Measurements from ENCODE around the gene PDE4D.

The PDE4D gene

DNA sequence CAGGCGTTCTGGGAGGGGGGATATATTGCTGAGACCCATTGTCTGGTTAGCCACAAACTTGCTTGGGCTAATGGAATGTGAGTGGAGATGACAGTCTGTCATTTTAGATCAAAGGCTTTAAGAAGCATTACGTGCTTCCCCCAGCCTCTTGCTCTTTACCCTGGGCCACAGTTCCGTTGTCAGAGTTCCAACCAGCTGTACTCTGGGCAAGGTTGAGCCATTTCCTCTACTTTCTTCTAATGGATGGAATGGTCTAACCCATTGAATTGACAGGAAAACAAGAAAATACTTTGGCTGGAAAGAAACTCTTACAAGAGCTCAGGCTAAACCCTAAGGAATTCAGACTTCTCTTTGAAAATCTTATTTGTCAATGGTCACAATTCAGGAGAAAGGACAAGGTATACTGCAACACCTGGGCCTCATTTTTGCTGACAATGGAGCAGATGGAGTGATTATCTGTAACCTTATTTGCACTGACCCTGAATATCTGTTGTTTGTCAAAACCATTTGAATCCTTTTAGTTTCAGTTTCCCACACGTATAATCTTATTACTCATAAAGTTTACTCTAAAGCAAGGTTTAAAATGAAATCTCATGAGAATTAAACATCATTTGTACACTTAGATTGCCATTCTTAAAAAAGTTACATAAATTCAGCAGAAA is 231.4 kb downstream of the PDE4D start:
- in situ Hi-C loops (cut with MboI; ENCODE audit: low sequenced_read_pairs) = no loop called here

DNA sequence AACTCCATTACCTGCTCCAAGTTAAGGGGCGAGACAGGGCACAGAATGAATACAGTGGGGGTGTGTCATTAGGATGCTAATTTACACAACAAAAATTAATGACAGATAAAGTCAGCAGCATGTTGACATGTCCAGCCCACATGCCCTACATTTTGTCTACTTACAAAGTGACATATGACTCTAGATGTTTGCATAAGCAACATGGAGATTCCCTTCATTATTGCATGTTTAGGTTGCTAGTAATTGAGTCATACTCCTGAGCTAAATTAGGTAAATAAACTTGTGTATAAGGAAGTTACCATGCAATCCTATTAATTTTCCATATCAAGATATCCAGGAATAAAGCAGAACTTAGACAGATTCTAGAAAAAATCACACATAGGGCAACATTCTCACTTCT is 232.2 kb downstream of the PDE4D start:
- in situ Hi-C loops (cut with MboI; ENCODE audit: low sequenced_read_pairs) = no loop called here

DNA sequence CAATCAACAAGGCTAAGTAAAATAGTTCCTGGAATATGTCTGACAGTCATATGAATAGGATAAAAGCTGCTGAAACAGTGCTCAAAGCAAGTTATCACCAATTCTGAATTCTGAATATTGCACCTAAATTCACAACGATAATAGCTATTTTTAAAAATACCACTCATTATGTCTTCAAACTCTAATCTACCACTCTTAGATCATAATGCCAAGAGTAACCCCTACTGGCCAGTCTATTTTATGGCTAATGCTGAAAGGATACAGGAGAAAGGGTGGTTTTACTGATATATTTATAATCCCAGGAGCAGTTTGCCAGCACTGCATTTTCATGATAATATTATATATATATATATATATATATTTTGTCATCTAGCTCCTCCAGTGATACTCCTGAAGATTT is 232.8 kb downstream of the PDE4D start:
- in situ Hi-C loops (cut with MboI; ENCODE audit: low sequenced_read_pairs) = no loop called here

DNA sequence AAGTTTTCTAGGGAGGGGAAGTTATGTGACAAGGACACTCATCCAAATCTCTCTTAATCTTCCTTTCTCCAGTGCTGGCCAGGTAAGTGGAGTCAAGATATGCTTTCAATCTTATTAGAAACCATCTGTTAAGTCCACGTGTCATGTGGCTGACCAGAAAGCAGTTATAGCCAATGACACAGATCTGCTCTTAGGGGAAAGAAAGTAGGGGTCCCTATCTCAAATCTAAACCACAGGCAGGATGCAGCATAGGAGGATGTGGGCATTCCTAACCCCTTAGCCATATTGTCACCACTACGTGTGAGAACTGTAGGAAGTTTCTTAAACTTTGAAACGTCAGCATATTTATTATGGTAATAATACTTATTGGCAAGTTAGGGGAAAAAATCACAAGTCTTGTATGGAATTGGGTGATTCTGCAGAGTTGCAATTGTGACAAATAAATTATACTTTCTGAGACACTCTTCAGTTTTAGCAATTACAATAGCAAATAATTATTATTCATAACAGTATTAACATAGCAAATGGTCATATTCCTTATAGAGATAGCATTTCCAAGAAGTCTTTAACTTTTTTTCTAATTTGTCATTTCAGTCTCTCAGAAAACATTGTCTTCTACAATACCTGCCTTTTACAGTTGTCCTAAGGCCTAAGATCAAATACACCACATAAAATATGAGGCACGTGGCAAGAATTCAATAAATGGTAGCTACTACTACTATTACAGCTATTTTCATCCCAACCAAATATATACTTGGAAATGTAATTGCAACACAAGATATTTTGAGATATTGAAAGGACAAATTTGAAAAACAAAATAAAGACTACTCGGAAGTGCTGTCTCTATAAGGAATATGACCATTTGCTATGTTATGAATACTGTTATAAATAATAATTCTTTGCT is 236.9 kb downstream of the PDE4D start:
- in situ Hi-C loops (cut with MboI; ENCODE audit: low sequenced_read_pairs) = no loop called here

DNA sequence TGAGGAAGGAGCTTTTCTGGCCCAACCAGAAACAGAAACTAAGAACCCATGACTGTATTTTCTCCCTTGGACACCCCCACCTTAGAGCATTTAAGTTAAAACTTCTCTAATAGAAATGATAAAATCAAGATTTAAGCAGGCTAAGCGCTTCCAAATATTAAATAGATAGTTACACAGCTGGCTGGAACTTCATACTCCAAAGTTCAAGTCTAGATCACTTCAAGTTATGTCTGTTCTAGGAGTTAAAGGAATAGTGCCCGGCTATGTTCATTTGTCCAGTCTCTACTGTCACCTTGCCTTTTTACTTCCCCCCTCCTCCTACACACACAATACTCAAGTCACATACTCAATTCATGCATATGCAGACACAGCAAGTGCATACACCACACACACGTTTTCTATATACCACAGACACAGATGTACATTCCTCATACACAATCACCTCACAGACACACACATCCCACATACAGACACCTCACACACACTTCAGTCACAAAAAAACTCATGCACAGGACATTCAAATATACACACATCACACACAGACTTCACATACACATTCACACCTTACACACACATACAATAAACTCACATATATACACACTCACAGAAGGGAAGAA is 237.7 kb downstream of the PDE4D start:
- in situ Hi-C loops (cut with MboI; ENCODE audit: low sequenced_read_pairs) = no loop called here

DNA sequence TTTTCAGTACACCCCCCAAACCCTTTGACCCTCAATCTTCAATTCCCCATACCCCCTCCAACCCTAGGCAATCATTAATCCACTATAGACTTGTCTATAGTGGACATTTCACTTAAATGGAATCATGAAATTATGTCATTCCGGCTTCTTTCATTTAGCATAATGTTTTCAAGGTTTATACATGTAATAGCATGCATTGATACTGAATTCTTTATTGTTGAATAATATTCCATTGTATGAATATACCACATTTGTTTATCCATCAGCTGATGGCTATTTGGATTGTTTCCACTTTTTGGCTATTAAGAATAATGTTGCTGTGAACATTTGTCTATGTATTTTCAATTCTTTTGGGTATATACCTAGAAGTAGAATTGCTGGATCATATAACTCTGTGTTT is 238.8 kb downstream of the PDE4D start:
- in situ Hi-C loops (cut with MboI; ENCODE audit: low sequenced_read_pairs) = no loop called here

DNA sequence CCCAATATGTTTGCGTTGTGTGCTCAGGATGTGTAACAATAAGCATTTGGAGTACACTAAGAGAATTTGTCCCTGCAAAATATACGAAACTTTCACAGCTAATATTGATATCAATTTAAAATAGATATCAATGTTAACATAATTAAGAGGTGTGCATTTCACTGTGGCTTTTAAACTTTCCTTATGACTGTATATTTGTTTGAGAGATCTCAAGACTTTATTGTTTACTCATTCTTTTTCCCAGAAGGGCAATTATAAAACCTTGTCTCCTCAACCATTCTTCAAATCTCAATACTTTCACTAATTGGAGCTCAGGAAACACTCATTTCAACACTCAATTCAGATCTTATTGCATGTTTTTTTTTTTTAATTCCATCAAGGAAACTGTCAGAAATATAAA is 241.1 kb downstream of the PDE4D start:
- in situ Hi-C loops (cut with MboI; ENCODE audit: low sequenced_read_pairs) = no loop called here

DNA sequence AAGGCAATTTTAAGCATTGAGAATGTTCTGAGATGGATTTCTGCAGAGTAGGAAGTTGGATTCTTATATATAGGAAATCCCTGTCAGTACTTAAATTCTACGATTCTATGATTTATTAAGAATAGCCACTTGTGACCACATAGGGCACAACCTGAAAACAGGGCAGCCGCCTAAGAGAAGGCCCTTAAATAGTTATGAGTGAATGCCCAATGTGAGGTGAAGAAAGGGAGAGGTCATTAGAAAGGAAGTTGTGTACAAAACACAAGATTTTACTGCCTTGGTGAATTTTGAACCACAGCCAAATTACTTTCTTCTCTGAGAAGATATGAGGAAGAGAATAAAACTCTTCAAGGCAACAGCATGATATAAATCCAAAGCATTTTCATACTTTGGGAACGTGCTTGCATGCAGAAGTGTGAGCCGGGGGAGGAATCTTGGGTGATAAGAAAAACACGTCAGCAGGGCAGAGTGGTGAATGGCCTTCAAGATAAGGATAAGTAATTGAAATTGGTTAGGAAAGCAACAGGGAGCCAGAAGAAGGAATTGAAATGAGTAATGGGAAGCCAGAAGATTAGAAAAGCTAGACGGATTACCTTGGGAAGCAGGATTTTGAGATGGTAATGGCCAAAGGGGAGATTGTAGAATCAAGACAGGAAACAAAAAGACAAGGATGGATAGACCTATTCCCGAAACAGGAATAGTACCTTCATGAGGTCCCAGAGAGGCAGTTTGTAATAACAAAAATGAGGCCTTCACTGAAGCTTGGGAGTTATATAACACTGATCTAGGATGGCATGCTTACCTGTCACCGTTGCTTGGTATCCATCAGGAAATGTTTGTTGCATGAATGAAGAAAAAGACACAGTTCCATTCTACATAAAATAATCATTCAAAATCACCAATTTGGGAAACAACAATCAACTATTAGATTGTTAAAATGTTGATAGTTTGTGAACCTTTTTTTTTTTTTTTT is 244.3 kb downstream of the PDE4D start:
- in situ Hi-C loops (cut with MboI; ENCODE audit: low sequenced_read_pairs) = no loop called here

DNA sequence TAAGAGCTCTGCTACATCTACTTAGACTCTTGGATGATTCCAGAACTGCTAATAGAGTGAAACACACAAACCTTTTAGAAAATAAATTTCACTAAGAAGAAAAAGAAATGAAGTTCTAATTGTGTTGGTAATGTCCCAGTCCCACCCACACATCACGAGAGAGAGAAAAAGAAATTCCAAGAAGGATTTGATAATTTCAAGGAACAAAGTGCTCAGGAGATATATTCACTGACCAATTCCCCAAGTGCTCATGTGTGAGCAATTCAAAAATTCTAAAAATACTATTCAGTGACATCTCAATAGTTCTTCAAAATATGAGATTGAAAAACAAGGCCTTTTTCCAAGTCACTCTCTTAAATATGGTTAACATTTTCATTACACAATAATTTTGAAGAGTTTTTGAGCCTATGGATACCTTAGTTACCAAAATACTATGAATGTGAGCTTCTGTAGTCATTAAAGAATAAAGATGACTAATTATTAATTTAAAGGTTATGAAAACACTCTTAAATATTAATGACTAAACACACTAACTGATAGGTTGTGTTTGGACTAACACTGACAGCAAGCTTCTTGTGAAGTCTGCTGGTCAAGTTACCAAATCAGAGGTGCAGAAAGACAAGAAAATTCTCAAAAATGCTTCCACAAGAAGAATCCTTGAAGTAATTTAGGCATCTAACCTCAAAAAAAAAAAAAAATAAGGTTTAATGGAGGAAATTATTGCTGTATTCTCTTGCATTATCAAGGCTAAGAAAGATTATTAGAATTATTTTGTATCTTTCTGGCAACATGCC is 245.3 kb downstream of the PDE4D start:
- in situ Hi-C loops (cut with MboI; ENCODE audit: low sequenced_read_pairs) = no loop called here

DNA sequence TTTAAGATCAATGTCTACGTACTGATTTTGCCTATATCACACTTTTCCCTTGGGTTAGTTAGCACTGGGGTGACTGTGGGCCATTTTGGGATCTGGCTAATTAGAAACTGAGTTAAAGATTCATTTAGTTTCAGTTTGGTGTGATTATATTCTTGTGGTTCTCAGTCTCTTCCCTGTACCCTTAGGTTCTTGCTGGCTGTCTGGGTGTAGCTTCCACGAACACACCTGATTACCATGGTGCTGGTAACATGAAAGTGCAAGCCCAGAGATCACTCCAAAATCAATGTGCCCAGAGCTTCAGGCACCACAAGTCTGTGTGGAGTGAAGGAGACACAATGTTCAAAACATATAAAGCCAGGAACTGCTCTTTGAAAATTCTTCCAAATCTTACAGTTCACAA is 248.1 kb downstream of the PDE4D start:
- in situ Hi-C loops (cut with MboI; ENCODE audit: low sequenced_read_pairs) = no loop called here

DNA sequence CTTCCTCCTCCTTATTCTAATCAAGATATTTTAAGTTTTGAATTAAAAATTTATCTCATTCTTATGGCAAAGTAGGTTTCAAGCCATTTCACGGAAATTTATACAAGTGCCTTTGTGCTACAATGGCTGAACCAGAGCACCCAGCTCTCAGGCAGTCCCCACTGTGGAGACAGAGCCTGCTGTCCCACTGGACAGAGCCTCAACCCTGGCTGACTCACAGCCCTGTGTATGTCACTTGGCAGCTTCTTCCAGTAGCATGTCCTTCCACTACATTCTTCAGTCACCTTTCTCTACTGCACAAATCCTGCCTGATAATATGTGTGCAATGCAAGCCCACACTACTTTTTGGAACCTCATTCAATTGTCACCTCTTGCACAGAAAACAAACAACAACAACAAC is 253.1 kb downstream of the PDE4D start:
- in situ Hi-C loops (cut with MboI; ENCODE audit: low sequenced_read_pairs) = no loop called here

DNA sequence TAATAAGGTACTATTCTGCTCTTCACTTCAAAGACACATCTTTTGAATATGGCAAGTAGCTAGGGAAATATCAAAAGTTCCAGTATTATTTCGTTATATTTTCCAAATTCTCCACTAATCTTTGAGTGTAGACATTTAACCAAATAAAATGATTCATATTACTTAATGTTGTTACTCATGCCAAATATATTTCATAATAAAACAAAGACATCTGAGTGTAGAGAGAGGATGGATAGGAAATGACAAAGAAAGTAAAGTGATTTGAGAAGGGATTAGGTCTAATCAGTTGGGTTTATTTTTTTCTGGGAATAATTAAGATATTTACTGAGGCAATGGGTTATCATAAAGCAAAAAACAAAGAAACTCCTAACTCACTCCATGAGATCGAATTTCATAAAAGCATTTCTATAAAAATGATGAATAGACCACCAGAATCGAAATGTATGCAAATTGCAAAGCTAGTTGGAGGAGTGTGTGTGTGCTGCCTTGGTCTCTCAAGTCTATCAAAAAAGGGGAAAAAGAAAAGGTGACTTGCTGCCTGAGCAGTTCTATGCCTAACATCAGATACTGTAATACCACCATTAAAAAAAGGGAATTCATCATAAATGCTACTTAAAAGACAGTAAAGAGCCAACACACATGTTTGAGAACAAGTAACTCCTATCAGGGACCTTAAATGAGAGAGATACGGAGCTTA is 255.5 kb downstream of the PDE4D start:
- in situ Hi-C loops (cut with MboI; ENCODE audit: low sequenced_read_pairs) = no loop called here

DNA sequence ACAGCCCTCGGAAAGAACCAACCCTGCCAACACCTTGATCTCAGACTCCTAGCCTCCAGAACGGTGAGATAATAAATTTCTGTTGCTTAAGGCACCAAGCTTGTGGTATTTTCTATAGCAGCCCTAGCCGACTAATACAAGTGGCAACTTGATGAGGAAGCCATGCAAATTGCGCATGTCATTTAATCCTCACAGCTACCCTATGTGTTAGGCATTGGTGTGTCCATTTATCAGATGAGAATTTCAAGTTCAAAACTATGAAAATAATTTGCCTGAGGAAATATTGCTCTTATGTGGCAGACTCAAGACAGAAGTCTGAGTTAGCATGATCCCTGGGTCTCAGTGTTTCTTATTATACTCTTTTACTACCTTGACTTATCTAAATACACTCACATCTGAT is 264.0 kb downstream of the PDE4D start:
- in situ Hi-C loops (cut with MboI; ENCODE audit: low sequenced_read_pairs) = no loop called here

DNA sequence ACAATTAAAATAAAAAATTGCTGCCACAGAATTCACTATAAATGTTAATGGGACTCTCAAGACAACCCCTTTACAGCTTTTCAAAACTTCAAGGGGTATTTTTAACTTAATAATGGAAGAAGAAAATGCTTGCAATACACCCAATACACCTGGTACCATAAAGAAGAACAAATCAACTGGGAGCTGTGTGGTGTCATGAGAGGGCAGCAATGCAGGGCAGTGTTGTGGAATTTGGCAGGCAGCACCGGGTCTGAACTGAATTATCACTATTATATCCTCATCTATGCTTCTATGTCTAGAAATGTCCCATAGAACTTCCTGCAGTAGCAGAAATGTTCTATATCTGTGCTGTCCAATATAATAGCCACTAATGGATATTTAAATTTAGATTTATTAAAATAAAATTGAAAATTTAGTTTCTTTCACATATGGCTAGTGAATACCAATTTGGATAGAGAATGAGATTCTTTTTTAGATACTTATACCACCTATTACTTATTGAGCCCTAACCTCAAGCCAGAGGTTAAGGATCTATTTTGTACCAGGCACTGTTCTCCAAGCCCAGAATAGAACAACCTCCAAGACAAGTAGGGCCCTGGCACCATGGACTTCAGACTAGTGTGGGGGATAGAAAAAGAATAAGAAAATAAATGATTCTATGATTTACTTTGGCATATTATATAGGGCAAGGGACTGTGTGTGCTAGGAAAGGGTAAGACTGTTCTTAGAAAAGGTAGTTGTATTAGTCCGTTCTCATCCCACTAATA is 265.3 kb downstream of the PDE4D start:
- in situ Hi-C loops (cut with MboI; ENCODE audit: low sequenced_read_pairs) = no loop called here

DNA sequence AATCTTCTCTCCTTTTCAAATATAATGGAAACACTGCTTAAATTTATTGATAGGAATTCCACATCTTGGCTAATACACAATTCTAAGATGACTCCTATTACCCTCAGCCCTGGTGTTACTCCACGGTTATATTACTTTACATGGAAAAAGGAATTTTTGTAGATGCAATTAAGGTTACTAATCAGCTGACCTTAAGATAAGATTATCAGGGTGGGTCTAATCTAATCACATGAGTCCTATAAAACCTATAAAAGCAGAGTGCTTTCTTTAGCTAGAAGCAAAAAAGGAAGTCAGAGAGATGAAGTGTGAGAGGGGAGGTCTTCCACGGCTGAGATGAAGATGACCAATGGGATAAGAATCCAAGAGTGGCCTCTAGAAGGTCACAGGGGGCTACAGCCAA is 268.6 kb downstream of the PDE4D start:
- in situ Hi-C loops (cut with MboI; ENCODE audit: low sequenced_read_pairs) = no loop called here

DNA sequence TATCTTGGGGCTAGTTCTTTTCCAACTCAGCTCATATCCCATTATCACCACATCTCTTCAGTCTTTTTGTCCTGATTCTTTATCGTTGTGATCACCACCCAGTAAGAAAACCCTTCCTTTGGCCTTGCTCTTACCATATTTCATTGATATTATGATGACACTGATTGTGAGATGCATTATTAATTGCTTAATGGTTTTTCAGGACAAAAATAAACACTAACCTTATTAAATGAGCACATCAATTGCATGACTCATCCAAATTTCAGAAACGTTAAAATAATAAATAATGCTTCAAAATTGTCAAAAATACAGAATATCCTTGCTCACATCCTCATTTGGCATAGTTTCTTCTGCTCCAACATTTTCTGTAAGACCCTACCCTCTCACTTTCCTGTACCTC is 270.7 kb downstream of the PDE4D start:
- in situ Hi-C loops (cut with MboI; ENCODE audit: low sequenced_read_pairs) = no loop called here

DNA sequence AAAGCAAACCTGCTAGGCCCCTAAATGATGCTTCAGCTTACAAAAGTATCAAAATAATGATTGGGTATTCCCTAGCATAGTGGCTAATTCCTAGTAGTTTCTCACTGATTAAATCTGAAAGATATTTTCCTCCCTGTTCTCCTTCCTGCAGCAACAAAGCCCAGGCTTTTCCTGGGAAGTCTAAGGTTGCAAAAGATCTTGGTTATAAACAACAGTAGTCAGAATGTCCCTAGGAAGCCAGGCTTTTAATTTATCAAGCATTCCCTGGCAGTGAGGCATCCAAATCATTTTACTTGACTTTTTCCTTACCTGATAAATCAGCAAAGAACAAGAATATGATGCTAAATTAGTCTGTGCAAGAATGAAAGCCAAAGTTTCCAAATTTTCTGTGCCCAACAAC is 272.0 kb downstream of the PDE4D start:
- in situ Hi-C loops (cut with MboI; ENCODE audit: low sequenced_read_pairs) = no loop called here

DNA sequence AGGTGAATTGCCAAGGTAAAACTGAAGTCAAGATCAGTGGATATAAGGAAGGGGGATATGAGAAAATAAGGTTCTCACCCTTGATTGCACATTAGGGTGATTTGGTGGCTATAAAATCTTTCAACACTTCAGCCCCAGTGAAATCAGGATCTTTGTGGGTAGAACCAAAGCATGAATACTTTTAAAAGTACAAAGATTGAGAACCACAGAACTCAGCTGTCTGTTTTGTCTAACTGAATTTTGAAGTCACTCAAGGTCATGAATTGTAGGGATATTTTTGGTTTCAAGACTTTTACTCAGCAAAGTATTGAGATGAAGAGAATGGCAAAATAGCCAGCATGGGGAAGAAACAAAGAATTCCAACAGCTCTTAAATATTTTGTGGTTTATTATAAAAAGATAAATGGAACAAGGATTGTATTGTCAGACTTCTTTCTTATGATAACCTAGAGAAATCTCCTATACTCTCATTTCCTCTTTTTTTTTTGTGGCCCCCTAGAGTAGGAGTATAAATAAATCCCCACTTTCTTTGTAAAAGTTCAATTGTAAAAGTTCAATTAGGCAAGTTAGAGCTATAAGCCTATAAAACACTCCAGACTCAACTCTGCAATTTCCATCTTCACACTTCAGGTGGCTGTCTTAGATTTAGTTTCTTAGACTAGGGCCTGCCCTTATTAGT is 272.9 kb downstream of the PDE4D start:
- in situ Hi-C loops (cut with MboI; ENCODE audit: low sequenced_read_pairs) = no loop called here

All from hTERT RPE-1 (cell line).